GM12872 (cell line): ENCODE results near the gene HOXC11.
A peak's percentile ranks its signal among the peaks of the same experiment; 100 is the strongest.

Experiments used
- TF ChIP-seq, protein P1 (sequence below): IDR thresholded peaks from 3 replicates; pipeline ENCODE4 v1.5.1; 2011; ENCODE audit warnings: low read depth, mild to moderate bottlenecking, low read length, moderate library complexity; ENCODE audit not compliant: insufficient read depth

HOXC11 gene

DNA sequence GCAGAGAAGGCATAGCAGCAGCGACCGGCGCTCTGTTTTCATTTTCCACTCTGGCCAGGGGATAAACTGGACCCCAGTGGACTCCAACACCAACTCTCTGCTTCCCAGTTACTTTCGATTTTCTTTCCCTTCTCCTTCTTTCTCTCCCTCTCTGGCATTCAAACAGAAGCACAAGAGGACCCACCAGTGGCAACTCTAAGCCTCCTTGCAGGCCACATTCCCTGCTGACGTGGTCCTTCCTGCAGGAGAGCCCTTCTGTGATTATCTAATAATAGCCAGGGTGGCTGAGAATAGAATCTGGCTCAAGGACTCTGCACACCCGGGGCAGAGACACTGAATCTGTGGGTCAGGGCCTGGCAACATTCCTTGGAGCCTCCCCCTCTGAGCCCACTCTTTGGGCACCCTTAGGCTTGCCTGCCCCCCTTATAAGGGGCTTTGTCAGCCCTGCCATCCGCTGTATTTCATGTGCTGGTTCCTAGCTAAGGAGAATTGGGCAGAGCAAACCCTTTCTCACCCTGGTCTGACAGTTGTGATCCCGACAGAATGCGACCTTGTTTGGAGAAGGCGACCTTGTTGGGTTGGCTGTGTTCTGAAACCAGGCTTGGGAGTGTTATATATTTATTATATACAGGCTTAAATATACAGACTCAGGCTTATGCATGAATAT is 47.1 kb downstream of the HOXC11 start:
- TF ChIP-seq, protein P1, sequence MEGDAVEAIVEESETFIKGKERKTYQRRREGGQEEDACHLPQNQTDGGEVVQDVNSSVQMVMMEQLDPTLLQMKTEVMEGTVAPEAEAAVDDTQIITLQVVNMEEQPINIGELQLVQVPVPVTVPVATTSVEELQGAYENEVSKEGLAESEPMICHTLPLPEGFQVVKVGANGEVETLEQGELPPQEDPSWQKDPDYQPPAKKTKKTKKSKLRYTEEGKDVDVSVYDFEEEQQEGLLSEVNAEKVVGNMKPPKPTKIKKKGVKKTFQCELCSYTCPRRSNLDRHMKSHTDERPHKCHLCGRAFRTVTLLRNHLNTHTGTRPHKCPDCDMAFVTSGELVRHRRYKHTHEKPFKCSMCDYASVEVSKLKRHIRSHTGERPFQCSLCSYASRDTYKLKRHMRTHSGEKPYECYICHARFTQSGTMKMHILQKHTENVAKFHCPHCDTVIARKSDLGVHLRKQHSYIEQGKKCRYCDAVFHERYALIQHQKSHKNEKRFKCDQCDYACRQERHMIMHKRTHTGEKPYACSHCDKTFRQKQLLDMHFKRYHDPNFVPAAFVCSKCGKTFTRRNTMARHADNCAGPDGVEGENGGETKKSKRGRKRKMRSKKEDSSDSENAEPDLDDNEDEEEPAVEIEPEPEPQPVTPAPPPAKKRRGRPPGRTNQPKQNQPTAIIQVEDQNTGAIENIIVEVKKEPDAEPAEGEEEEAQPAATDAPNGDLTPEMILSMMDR, result no peak

DNA sequence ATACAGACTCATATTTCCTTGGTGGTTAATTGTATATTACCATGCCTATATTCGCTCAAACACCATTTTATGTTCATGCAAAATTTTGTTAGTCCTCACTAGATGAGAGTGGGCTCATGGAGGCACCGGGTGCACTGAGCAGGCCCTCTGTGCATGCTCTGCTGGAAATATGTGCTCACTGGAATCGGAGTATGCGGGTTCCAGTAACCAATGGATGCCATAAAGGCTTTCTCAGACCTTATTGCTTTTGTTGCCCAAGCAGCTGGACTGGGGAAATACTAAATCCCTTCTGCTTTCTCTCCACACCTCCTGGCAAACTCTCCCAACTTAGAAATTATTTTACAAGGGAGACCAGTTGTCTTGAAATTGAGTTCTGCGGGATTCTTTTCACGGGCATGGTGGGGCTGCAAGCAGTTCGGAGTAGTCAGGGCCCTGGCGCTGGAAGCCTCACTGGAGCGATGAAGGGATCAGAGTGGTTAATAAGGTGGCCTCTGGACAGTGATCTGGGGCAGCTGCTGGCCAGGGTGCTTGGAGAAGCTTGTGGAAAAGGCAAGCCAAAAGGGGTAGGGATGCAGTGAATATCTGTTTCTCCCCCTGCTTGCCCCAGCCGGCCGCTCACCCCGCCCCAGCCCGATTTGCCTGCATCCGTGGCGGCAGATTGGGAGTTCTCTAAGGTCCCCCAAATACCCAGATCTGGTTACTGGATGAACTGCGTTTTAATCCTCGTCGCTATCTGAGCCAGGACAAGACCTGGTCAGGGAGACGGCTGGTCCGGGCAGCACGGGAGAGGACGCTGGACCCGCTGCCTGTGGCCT is 47.9 kb downstream of the HOXC11 start:
- TF ChIP-seq, protein P1, result no peak

DNA sequence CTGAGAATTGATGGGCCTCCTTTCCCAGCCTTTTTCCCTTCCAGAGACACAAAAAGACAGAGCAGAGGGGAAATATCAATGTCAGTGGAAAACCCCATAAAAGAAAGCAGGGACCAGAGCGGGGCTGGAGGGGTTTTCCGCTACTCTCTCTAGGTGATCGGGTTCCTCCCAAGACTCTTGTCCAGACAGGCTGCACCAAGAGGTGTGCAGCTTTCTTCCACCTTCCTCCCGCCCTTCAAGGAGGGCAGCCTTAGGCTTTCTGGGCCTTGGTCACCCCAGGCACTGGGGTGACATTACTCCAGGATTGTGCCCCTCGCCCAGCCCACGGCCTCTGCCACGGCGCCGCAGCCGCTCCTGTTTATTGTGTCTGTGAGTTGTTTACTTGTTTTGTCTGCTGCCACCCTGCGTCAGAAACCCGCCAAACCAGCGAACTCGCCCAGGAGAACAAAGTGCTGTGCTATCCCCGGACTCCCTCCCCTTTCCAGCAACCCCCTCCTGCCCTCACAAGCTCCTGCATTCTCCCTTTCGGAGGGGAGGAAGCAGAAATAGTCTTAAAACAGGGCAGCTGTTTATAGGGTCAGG is 48.6 kb downstream of the HOXC11 start:
- TF ChIP-seq, protein P1, result peak; percentile 66

DNA sequence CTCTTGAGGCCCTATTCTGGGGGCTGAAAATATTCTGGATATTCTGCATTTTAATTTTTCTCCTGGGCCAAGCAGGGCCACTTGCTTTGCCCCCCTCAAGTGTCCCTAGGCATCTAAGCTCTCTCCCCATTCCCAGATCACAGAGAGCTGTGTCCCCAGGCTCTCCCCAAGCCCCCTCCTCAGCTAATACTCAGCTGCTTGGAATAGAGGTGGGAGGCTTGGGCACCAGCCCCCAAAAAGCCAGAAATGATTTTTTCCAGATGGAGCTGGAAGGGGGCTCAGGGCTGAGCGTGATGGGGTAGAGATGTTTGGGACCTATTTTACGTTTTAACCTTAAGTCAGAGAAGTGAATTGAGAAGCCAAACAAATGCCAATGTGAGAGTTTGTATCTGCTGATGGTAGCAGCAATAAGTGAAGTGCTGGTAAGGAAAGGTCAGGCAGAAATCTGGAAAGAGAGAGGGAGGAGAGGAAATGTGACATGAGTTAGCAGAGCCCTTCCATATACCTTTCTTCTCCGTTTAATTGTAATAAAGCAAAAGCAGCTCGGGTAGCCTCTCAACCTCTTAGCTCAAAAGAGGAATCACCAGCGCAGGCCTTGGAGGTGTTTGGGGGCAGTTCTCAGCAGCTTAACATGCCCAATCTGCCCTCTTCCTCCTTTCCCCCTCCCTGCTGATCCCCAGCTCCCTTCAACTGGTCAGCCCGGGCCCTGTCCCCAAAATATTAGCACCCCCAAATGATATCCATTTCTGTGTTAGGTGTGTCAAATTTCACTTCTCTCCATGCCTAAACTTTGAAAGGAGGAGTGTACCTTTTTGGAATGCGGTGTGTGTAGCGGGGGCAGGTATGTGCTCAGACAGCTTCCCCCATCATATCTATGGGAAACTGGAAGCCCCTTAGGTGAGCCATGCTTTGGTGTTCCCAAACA is 50.3 kb downstream of the HOXC11 start:
- TF ChIP-seq, protein P1, result no peak

DNA sequence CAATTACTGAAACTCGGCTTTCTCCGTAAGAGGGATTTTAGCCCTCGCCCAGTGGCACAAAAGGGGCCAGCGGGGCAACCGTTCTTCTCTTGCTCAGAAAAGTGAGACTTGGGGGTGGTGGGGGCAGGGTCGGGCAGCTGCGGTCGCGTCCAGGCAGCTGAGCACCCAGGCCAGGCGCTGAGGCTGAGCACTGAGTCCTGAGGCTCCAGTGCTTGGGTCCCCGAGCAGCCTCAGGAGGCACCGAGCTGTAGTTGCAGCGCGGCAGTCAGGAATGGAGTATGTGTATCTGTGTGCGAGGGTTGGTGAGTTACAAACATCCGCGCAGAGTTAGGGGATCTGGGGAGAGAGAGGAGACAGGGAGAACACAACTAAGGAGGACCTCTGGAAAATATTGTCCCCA is 51.2 kb downstream of the HOXC11 start:
- TF ChIP-seq, protein P1, result no peak

DNA sequence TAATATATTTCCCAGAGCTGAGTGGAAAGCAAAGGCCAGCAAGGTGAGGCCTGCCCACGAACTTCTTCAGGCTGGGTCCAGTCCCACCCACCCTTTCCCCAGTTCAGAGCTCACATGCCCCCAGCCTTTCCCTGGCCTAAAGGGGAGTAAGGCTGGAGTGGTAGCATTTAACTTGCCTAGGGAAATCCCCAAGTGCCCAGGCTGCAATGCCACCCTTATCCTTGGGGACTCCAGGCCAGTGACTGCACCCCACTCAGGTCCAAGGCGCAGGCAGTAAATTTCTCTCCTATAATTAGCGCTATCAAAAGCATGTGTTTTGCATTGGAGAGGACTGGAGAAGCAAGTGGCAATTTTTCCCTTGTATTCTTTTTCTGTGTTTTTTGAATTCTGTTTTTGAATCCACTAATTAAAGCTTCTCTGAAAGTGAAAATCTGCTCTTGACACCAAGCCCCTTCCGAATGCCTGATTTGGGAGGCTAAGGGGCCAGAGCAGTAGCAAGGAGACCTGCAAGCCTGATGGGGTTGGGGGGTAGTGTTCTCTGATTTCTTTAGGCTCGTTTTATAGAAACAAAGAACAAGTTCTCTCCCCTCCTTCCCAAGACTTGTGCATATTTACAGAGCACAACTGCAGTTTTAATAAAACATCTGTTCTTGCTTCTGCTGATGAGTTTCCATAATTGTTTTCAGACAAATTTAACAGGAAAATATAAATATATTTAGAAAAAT is 51.8 kb downstream of the HOXC11 start:
- TF ChIP-seq, protein P1, result no peak
